Stromal cell of bone marrow (primary cell): ENCODE results near the gene RAB30.
"Not testable (repeated sequence)": the region's sequence is repeated elsewhere in the genome, so short reads cannot be mapped to it uniquely, and the experiment has no call there.

Experiments used
- DNase-seq: peaks from one replicate; pipeline ENCODE4 v3.0.0-alpha.2; 2012; ENCODE audit warnings: low read depth

The RAB30 gene

DNA sequence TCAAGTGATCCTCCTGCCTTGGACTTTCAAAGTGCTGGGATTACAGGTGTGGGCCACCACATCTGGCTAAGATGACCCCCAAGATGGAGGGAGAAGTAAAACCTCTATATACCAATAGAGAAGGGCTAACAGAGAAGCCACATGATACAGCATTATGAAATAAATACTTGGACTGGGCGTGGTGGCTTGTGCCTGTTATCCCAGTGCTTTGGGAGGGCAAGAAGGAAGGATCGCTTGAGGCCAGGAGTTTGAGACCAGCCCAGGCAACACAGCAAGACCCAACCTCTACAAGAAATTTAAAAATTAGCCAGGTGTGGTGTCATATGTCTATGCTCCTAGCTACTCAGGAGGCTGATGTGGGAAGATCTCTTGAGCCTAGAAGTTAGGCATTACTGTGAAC is 61.7 kb downstream of the RAB30 start:
- DNase-seq: no peak

DNA sequence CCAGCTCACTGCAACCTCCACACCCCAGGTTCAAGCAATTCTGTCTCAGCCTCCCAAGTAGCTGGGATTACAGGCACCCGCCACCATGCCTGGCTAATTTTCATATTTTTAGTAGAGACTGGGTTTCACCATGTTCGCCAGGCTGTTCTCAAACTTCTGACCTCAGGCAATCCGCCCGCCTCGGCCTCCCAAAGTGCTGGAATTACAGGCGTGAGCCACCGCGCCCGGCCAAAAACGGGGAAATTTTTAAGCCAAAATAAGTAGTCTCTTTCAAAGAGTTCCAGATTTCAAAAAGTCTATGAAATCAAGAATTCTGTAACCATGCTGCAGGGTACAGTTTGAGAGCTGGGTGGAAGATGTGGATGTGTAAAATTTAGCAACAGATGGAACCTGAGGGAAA is 62.6 kb downstream of the RAB30 start:
- not testable (repeated sequence) for DNase-seq

DNA sequence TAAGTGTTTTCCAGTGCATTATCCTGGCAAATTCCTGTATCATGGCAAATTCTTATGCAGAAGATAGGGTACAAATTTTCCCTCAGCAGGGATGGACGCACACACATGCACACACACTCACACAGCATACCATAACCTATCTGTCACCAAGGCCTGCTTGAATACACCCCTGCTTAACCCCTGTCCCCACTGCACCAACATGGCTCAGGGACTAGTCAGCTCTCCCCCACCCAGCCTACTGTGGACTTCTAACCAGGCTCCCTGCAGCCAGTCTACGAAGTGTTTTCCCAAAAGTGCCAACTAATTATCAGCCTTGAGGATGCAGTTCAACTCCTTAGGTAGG is 63.1 kb downstream of the RAB30 start:
- no peak for DNase-seq

DNA sequence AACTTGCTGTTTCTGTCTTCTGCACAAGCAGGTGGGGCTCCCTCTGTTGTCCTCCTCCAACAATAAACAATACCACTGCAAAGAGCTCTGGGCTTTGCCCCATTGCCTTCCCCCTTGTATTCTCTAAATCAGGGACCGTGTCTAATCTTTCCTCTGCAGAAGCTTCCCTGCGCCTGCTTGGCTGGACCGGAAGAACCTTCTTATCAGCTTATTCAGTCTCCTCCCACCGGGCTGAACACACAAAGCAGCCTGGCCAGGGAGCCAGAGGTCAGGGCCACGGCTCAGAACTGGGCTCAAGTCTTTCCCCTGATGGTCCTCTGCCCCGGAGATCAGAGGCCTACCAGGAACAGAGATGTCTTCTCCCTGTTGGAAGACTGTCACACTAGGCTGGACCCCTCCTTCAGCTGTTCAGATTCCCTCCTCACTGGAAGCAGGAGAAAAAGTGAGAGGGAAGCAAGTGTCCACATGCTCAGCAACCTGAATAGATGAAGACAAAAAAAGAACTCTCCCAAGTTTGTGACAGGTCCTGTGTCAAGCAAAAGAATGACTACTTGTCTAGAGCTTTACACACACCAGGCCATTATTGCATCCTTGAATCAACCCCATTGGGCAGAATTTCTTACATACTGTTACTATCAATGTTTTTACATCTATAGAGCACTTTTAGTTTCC is 63.7 kb downstream of the RAB30 start:
- DNase-seq: no peak

DNA sequence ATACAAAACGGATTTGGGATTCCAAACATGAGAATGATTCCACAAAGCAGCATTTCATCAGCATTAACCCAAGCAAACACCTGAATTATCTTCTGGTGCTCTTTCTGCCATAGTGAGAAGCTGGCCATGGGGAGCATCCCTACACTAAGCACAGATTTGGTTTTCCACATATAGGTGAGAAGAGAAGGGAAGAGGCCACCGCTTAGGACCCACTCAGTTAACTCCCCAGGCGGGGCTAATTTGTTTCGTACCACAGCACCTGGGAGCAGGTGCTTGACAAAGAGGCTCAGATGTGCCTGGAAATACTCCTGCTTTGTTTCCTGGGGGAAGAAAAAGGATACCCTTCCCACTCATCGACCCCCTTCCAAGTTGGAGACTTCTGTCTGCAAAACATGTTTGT is 64.2 kb downstream of the RAB30 start:
- DNase-seq: no peak

DNA sequence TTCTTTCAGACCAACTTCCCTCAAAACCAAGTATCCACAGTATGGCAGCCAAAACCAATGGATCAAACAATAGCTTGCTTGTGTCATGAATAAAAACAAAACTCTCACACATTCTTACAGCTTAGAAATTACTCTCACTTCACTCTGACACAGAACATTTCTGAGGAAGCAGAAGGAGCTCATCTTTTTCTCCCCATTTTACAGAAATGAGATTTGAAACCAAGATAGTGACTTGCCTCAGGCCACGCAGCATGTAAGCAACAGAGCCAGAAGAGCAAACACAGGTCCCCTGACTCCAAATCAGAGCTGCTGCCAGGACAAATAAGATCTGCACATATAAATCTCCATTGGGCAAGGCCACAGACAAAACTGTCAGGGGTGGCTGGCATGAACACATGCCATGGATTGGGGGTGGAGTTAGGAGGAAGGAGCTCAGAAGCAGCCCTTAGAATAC is 64.8 kb downstream of the RAB30 start:
- no peak for DNase-seq

DNA sequence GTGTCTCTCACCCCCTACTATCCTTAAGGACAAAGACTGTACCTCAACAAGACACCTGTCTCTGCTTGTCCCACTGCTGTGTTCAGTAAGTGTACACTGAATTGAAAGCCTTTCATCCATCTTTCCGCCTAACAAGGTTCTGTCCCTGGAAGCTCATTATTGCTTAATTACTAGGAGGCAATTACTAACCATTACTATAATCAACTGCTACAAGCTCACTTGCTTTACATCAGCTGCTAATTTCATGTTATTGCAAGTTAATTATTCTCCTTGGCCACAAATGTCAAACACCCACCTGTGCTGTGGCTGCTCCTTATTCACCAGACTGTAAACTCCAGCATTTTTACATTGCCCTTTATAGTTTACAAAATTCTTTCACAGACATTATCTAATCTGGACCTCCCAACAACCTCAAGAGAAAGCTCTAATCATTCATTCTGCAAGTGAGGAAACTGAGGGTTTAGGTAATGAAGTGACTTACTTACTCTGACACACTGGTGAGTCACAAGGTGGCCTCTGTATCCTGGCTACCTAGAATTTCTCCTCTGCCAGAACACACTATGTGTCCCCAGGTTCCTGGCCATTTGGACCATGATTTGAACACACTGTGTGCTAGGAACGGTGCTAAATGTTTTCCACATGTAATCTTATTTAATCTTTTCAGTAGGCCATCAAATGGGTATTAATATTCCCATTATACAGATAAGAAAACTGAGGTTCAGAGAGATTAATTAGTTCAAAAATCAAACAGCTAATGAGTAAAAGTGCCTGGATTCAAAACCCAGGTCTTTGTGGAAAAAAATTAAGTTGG is 66.7 kb downstream of the RAB30 start:
- DNase-seq: no peak

DNA sequence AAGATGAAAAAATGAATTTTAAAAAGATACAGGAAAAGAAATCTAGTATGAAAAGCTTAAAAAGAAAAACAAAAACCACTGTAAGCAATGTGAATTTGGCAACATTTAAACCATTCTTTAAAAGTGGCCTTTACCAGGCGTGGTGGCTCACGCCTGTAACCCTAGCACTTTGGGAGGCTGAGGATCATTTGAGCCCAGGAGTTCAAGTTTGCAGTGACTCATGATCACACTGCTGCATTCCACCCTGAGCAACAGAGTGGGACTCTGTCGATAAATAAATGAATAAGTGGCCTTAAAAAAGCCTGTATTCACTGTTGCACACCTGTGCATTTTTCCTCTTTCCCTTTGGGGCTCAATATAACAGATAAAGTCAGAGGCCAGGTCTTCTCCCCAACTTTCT is 69.2 kb downstream of the RAB30 start:
- DNase-seq: no peak

DNA sequence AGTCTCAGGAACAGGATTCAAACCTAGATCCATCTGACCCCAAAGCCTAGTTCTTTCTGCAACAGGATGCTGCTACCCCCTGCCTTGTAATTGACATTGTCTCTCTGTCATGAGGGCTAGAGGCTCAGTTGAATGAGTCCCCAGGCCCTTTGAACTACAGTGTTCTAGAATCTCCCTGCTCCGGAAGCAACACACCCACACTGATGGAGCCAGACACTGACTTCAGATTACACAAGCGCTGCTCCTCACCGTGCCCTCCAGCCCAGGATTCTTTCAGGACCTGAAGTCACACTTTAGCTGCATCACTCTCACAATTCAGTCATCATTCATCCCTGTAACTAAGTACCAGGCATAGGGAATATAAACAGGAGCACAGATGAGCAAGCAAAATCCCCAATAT is 69.6 kb downstream of the RAB30 start:
- no peak for DNase-seq

DNA sequence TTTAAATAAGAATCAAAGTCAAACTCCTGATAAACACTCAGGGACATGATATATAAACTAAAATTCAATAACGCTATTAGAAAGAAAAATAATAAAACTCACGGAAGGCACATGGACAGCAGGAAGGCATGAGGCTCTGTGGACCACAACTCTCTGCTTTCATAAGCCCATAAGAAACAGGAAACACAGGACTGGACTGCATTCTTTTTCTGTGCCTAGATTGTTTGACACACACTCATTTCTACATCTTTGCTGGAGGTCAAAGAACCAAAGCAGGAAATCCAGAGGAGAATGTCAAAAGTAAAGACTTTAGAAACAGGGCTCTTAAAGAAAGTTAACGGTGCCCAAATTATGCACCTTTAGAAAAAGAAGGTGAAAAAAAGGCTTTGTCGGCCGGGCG is 71.3 kb downstream of the RAB30 start:
- DNase-seq: no peak

DNA sequence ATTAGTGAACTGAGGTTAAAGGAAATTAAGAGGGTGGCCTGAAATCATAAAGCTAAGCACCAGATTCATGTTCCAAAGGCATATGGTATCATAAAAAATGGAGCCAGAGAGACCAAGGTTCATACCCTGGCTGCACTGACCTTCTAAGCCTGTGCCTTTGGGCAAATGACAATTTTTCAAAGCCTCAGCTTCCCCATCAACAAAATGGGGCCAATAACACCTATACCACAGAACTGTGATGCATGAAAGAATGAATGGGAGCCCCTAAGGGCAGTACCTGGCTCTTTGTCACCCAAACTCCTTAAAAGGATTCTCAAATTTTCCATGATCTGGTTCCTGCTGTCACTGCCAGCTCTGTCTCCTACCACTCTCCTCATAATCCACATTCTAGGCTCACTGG is 72.5 kb downstream of the RAB30 start:
- DNase-seq: no peak

DNA sequence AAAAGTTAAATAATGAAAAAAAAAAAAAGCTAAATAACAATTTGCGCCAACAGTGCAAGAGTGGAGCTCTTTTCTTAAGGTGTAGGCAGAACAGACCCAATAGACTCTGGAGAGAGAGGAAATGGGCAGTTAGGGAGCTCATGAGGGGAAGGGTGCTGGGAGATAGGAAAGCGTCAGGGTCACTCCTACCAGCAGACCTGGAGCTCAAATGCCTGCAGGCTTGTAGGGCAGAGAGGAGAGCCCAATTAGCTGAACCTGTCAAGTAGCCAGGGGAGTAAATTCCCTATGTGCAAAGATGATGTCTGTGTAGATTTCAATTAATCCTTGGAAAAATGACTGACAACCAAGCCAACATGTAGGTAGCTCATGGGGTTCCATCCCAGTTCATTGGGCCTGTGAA is 73.0 kb downstream of the RAB30 start:
- DNase-seq: no peak

DNA sequence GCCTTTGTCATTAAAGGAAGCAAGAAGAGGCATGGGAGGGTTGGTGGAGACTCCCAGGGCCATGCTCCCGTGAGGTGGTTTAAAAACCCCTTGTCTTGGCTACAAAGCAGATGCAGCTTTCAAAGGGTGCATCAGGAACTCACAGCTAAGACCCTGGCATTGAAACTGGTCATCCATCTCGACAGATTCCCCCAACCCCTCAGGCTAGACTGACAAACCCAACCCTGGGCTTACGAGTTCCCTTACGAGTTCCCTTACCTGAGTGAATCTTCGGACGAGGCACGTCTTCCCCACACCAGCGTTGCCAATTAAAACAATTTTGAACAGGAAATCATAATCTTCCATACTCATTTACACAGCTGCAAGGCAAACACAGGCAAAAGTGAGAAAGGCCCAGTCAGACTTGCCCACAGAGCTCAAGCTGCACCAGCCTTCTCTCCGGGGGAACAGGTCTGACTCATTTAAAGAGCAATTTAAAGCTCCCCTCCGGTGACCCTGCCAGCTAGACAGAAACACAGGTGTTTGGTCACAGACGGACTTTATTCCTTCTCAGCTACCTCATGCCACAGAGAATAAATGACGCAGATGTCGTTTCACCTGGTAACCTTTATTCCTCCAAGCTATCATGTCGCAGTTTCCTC is 74.6 kb downstream of the RAB30 start:
- DNase-seq: no peak

DNA sequence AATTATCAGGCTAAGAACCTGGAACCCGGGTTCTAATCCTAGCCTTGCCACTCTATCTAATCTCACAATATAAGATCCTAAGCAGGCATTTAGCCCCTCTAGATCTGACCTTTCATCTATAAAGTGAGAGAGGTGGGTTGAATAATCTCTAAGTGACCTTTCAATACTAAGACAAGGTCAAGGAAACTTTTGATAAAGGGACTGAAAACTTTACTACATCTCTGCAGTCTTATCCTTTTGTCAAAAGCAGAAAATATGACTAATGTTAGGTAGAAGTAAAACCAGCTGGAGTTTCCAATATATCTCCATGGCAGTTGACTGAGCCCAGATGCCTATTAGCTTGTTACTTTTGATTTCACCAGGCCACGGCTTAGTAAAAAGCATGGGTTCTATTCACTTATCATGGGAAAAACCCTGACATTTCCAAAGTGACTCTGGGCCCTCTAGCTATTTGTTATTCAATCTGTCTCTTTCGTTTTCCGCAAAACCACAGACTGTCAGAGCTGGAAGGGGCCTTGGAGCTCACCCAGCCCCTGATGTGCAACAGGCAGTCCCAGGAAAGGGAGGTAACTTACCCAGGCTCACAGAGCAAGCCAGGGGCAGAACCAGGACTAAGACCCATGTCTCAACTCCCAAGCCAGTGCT is 75.8 kb downstream of the RAB30 start:
- DNase-seq: peak; percentile 62

DNA sequence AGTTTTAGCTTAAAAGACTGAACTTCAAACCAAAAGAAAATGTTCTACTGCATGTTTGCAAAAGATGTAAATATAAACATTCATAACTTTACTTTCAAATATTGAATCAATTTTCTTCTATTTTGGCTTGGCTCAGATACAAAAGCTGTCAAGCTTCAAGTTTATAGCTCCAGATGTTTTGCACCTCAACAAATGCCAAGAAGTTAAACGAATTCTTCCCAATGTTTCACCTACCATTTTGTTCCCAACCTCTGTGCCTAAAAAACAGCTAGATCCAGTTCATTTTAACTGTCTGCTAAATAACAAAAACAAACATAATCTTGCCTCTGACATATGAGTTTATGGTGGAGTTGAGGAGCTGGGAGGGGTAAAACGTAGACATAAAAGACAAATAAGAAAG is 76.5 kb downstream of the RAB30 start:
- DNase-seq: no peak

DNA sequence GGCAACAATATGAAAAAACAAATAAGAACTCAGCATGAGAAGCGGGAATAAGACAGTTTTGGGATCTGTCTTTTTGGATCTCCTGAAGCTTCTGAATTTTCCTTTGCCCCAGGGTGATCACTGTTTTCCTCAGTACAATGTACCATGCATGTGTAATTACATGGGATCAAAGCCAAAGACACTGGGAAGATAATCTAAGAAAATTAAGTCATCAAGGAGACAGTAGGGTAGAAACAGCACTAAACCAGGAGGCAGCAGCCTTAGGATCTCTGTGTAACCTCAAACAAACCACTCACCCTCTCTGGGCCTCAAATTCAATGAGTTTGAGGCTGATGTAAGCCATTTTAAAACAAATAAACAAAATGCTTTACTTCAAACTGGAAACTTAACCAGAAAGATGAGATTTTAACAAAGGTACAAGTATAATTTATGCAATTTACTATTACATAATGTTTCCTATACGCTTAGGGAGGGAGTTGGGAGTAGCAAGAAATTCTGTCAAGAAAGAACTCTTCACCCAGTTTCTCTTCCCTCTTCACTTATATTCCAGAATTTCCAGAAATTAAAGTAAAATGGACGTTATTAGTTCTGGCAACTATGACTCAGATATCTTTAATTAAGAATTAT is 77.0 kb downstream of the RAB30 start:
- DNase-seq: no peak

DNA sequence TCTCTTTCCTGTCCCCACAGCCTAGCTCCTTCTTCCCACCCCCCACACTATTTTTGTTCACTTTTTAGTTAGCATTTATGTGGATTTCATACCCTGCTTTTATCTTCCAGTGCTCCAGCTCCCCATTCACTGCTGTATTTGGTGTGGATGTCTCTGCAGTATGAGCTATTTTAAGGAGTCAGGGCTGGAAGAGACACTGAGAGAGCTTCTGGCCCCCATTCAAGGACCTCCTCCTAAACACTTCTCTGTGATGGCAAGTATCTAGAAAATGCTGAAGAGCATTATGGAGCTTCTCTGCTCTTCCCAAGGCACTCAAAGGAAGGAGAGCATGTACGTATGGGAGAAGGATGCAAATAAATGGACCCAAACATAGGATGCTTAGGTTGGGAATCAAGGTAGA is 79.5 kb downstream of the RAB30 start:
- no peak for DNase-seq

DNA sequence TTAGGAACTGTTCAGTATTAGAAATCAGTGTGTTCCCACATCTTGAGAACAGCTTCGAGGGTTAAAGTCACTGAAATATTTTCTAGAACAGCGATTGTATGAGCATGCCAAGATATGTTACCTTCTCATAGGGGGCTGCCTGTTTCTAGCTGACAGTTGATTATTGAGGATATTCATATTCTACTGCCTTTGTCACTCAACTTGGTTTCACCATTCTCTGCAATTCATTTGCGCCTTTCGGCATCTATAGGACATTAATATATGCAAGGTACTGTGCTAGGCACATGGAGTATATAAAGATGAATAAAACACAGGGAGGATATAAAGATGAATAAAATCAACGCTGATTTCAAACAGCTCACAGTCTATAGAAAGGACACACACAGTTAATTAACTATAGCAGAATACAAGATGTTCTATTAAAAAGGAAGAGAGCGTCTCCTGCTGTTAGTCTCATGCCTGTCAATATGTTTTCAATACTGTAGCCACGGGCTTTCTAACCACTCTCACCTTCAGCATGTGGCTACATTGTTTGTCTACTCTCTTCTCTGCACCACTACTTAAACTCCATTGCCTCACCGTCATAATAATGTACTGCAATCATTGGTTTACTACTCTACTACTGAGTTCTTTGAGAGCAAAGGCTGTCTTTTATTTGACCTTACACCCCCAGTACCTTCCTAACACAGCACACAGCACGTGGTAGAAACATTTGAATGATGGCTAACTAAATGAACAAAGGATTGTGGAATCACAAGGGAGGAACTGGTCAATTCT is 81.9 kb downstream of the RAB30 start:
- no peak for DNase-seq

DNA sequence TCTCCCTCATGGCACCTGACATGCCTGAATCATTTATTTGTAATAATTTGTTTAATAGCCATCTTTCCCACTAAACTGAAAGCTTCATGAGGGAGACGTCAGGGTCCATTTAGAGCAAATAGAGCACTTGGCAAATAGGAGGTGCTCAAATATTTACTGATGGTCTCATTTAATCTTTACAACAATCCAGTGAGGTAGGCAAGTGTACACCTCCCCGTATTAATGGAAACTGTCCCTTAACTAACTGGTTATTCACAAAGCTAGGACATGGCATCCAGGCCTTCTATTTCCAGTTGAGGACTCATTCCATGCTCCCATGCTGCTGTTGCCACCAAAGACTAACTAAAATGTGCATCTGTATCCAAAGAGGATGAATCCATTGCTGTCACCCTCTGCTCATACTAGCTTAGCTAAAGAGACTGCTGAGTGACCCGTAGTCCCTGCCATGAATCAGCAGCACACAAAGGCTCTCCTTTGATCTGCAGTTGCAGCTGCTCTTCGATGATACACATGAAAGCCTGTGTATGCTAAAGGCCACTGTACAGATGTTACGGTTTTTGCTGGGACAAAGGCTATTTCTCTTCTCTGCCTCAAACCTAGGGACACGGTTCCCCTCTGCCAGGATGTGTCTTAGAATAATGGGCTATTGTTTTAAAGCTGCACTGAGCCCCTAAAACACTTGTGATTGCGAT is 82.6 kb downstream of the RAB30 start:
- no peak for DNase-seq

DNA sequence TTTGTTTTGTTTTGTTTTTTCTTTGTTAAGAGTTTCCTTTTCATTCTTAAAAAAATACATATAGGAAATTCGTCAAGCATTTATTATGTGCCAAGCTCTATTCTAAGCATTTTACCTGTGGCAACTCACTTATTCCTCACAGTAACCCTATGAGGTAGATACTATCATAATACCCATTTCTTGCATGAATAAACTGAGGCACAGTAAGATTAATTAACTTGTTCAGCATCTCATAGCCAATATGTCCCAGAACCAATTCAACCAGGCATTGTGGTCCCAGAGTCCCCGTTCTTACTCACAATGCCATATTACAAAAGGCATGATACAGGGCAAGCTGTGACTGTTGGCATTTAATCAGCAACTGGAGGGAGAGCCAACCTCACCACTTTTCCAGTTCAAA is 83.7 kb downstream of the RAB30 start:
- no peak for DNase-seq

DNA sequence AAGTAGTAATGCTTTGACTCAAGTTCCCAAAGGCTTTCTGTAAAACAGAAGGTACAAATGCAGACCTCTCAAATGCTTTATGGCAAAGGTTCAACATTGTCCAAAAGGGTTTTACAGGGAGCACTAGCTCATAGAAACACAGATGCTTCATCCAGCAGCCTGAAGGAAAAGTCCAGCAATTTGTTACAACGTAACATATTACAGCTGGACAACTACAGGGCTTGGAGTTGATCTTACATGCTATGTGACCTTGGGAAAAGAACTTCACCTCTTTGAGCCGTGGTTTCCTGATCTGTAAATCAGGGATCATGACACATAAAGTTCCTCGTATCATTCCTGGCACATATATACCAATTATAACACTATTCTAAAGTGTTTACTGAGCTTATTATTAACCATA is 85.3 kb downstream of the RAB30 start:
- no peak for DNase-seq
